Measurements from ENCODE around the gene VPREB3.

- TF ChIP-seq CTCF (IDR thresholded peaks at IDR 0.05), result no peak
- no peak for TF ChIP-seq POLR2AphosphoS5 (IDR thresholded peaks at IDR 0.05)
- TF ChIP-seq POLR2A (IDR thresholded peaks at IDR 0.05), result no peak
- TF ChIP-seq EP300 (IDR thresholded peaks at IDR 0.05), result no peak
Observed at GRCh38 chr22:23737696-23738095, 16.5 kb downstream of the VPREB3 start.

Data from sigmoid colon (tissue), 4 donors.